HepG2 (cell line): ENCODE results near the gene AHRR. TPM values are rescaled to one million over a fixed set of nuclear protein-coding genes. Genes with fewer than 3 reads are reported as not detected.

Source experiments
- ATAC-seq: fragments of 200-7000 bp; cut with Tn5 transposase; 3 replicates; pipeline ENCODE4 v1.9.1; 2020; ENCODE audit warnings: mild to moderate bottlenecking, moderate library complexity
- BruUV-seq: library from RNA; stranded (reverse); fragments of 400-500 nt; replicated peaks from 2 replicates; lab custom pipeline; 2021; lab: Mats Ljungman, UMichigan
- CTCF ChIA-PET: fragments of 300-600 bp; formaldehyde crosslinking; extraction: SDS; loops from one replicate; lab custom pipeline; 2021; ENCODE audit warnings: low total read pairs, inconsistent platforms, low intra/inter-chr PET ratio; lab: Yijun Ruan, JAX
- POLR2A ChIA-PET: fragments of 350-600 bp; sonication (Branson Sonifier 250); formaldehyde crosslinking; loops from one replicate; lab custom pipeline; 2020; ENCODE audit warnings: antibody characterized with exemption, inconsistent platforms; lab: Yijun Ruan, JAX
- DNase-seq: peaks from one replicate; pipeline ENCODE4 v3.0.0-alpha.2; 2015; ENCODE audit warnings: low spot score
- FAIRE-seq: peaks from 3 replicates; lab custom pipeline; 2011; peaks lifted over from hg19 to GRCh38; lab: Jason Lieb, UNC
- H2AFZ ChIP-seq: one replicate; pipeline ENCODE4 v1.6.1; 2011; ENCODE audit warnings: low read length, inconsistent platforms
- H3K27ac ChIP-seq: fragments of 300-600 bp; 3 replicates; pipeline ENCODE4 v1.8.0; 2011; ENCODE audit warnings: mixed run types, mild to moderate bottlenecking, mixed read lengths, low read length, inconsistent platforms; ENCODE audit not compliant: insufficient read depth; ENCODE audit errors: extremely low read length
- H3K27me3 ChIP-seq, 2 experiments: fragments of 200-600 bp in 1 of 2; 2 replicates in 1 of 2; 3 replicates in 1 of 2; pipeline versions ENCODE4 v1.6.0 to v1.8.0; 2011; ENCODE audit warnings: low read length in 2 of 2, mild to moderate bottlenecking in 2 of 2, moderate library complexity in 2 of 2, inconsistent platforms in 1 of 2; ENCODE audit not compliant: insufficient read depth in 2 of 2, control insufficient read depth in 1 of 2
- H3K36me3 ChIP-seq, 2 experiments: fragments of 200-600 bp in 1 of 2; replicated peaks in 1 of 2; 2 replicates in 1 of 2; 3 replicates in 1 of 2; pipeline versions ENCODE4 v1.5.1 to v1.8.0; 2011; ENCODE audit warnings: low read length in 2 of 2, inconsistent platforms in 1 of 2; ENCODE audit not compliant: insufficient read depth in 2 of 2, control insufficient read depth in 1 of 2
- H3K4me1 ChIP-seq: 2 replicates; pipeline ENCODE4 v1.5.1; 2012; ENCODE audit warnings: low read length, inconsistent platforms; ENCODE audit not compliant: insufficient read depth
- H3K4me2 ChIP-seq: 2 replicates; pipeline ENCODE4 v1.6.0; 2011; ENCODE audit warnings: low read depth, low read length, inconsistent platforms
- H3K4me3 ChIP-seq, 3 experiments: fragments of 200-600 bp in 1 of 3; sonication (generic), shearing (Covaris generic) in 1 of 3; replicated peaks in 1 of 3; 2 replicates each; pipeline ENCODE4 v1.5.1; 2011 to 2016; ENCODE audit warnings: low read length in 3 of 3, inconsistent platforms in 2 of 3, low read depth in 2 of 3, mild to moderate bottlenecking in 2 of 3, control low read depth in 1 of 3, mixed read lengths in 1 of 3; ENCODE audit not compliant: insufficient read depth in 1 of 3
- H3K79me2 ChIP-seq: one replicate; pipeline ENCODE4 v1.6.1; 2011; ENCODE audit warnings: low read length, inconsistent platforms; ENCODE audit not compliant: insufficient read depth
- H3K9ac ChIP-seq: 2 replicates; pipeline ENCODE4 v1.6.0; 2011; ENCODE audit warnings: mild to moderate bottlenecking, low read depth, low read length, inconsistent platforms; ENCODE audit not compliant: insufficient read depth
- H3K9me3 ChIP-seq: 2 replicates; pipeline ENCODE4 v1.5.1; 2012; ENCODE audit warnings: mild to moderate bottlenecking, low read length
- H4K20me1 ChIP-seq: 2 replicates; pipeline ENCODE4 v1.6.0; 2011; ENCODE audit warnings: inconsistent platforms, mild to moderate bottlenecking, low read length, moderate library complexity; ENCODE audit not compliant: insufficient read depth
- CCAR2 ChIP-seq: fragments of 200-400 bp; formaldehyde crosslinking; optimal IDR thresholded peaks from 2 replicates; pipeline ENCODE3; 2018; ENCODE audit warnings: low read depth, mild to moderate bottlenecking, low read length, moderate library complexity
- DR1 ChIP-seq: sonication (generic); formaldehyde crosslinking; IDR thresholded peaks from 2 replicates; pipeline ENCODE4 v1.8.0; 2021; ENCODE audit warnings: mild to moderate bottlenecking, missing genetic modification reagents, inconsistent platforms
- KDM3A ChIP-seq: IDR thresholded peaks from 2 replicates; pipeline ENCODE4 v1.6.1; 2018; ENCODE audit warnings: low read depth, missing compliant biosample characterization
- KDM5B ChIP-seq: sonication (generic); formaldehyde crosslinking; IDR thresholded peaks from 2 replicates; pipeline ENCODE4 v1.4.0; 2020; ENCODE audit warnings: missing genetic modification reagents, mild to moderate bottlenecking, borderline replicate concordance
- NFKBIZ ChIP-seq: IDR thresholded peaks from 2 replicates; pipeline ENCODE4 v1.6.1; 2018; ENCODE audit warnings: missing genetic modification reagents, missing compliant biosample characterization
- SMYD3 ChIP-seq: sonication (generic); formaldehyde crosslinking; IDR thresholded peaks from 2 replicates; pipeline ENCODE4 v1.8.1; 2023; ENCODE audit warnings: mild to moderate bottlenecking, missing genetic modification reagents
- TBL1XR1 ChIP-seq: fragments of 150-350 bp; IDR thresholded peaks from 2 replicates; pipeline ENCODE4 v1.6.1; 2014; ENCODE audit warnings: borderline replicate concordance, low read length; ENCODE audit not compliant: partially characterized antibody
- TCF12 ChIP-seq, 2 experiments: fragments of 450-650 bp in 1 of 2; sonication (generic) in 1 of 2; formaldehyde crosslinking in 1 of 2; IDR thresholded peaks; 2 replicates each; pipeline versions ENCODE4 v1.6.1 to v1.8.0; 2017 to 2022; ENCODE audit warnings: antibody characterized with exemption in 1 of 2, mild to moderate bottlenecking in 1 of 2, missing genetic modification reagents in 1 of 2, moderate library complexity in 1 of 2
- ZBTB7A ChIP-seq: sonication (generic); formaldehyde crosslinking; IDR thresholded peaks from 2 replicates; pipeline ENCODE4 v1.8.0; 2022; ENCODE audit warnings: mild to moderate bottlenecking, missing genetic modification reagents
- ZFP36L2 ChIP-seq: sonication (generic); formaldehyde crosslinking; IDR thresholded peaks from 2 replicates; pipeline ENCODE4 v1.4.0; 2020; ENCODE audit warnings: missing genetic modification reagents
- ZFX ChIP-seq: sonication (generic); formaldehyde crosslinking; IDR thresholded peaks from 2 replicates; pipeline ENCODE4 v1.4.0; 2020; ENCODE audit warnings: mild to moderate bottlenecking, low read depth, missing genetic modification reagents, moderate library complexity
- WGBS: methylation state at CpG from one replicate; pipeline ENCODE4 v1.1.6; 2017; ENCODE audit warnings: low lambda C conversion rate; 5-methylcytosine and 5-hydroxymethylcytosine counted together
- in situ Hi-C: cut with HindIII; loops from 2 replicates; pipeline ENCODE4 v1.10.0; 2017; ENCODE audit warnings: low pct_unique_long_range_greater_than_20kb; ENCODE audit not compliant: extremely low pct_ligation_motif_present
- intact Hi-C: fragments of 100-400 bp; cut with micrococcal nuclease; formaldehyde crosslinking; loops from one replicate; pipeline ENCODE4 v1.10.0; 2022; ENCODE audit not compliant: unreplicated experiment
- polyA plus RNA-seq, 8 experiments: library from polyadenylated mRNA; depleted of rRNA in 3 of 8; stranded (reverse) in 7 of 8; unstranded in 1 of 8; fragments of >200 nt; fragmentation: Illumina TruSeq in 4 of 8; extraction: Trizol in 4 of 8; gene quantifications; 2 replicates each; pipeline versions ENCODE4 v1.2.1 to v1.2.3, GENCODE V29; 2011 to 2016; ENCODE audit warnings: low read depth in 4 of 8, missing spikeins in 1 of 8, mixed read lengths in 1 of 8; ENCODE audit not compliant: insufficient read depth in 1 of 8
- total RNA-seq, 5 experiments: library from RNA; depleted of rRNA; stranded (reverse); fragments of >200 nt; fragmentation: Illumina TruSeq; extraction: Trizol; gene quantifications; 2 replicates each; pipeline ENCODE4 v1.2.3, GENCODE V29; 2016; ENCODE audit warnings: low read depth in 1 of 5

The AHRR gene
- total and polyA plus RNA-seq, 2 of the 13 experiments (the other 11 are each of a cell fraction or from before 2014, with no cell fraction given): 0.28 to 0.35 TPM

- TF ChIP-seq CCAR2 (no peak), NFKBIZ (no peak), ZFP36L2 (no peak), ZBTB7A (CRISPR knock-in tag) (no peak)
- Histone ChIP-seq H3K4me1 (no peaks in the 10 kb centered on the region), H3K79me2 (no peaks in the 10 kb centered on the region), H4K20me1 (no peaks in the 10 kb centered on the region), H3K4me2 (no peak overlapping the region), H3K27me3 (no peaks in the 10 kb centered on the region), H3K27ac (no peak overlapping the region), H2AFZ (no peak overlapping the region), H3K9me3 (no peaks in the 10 kb centered on the region; the same call in 1 of the 2 replicates), H3K36me3 (no peaks in the 10 kb centered on the region), H3K4me3 (no peak overlapping the region), H3K9ac (no peak overlapping the region)
- DNase-seq (no peak), ATAC-seq (no peak), FAIRE-seq (no peak)
- intact Hi-C loops (no loop called here), in situ Hi-C loops (no loop called here)
- WGBS: 76% methylated on average over 26 of the region's 26 CpGs
- POLR2A ChIA-PET: no interaction called here
- BruUV-seq: no TSS peak
- CTCF ChIA-PET: no interaction called here
Measured at GRCh38 chr5:389891-390622, 68.5 kb downstream of the AHRR start.

GRCh38 chr5:390623-391491 is 69.3 kb downstream of the AHRR start:
- H3K4me2 ChIP-seq: no peak overlapping the region
- no peak for DNase-seq
- TF ChIP-seq KDM3A (no peak), TCF12 (IDR thresholded peaks at IDR 0.05) (no peak), TCF12 (CRISPR knock-in tag; IDR thresholded peaks at IDR 0.05) (no peak), TBL1XR1 (no peak), ZFX (CRISPR knock-in tag) (no peak), SMYD3 (CRISPR knock-in tag) (no peak), DR1 (no peak), KDM5B (CRISPR knock-in tag) (no peak)

More at GRCh38 chr5:390623-391491, 69.3 kb downstream of the AHRR start:
- intact Hi-C loops (no loop called here), in situ Hi-C loops (no loop called here)
- H3K79me2 ChIP-seq: no peaks in the 10 kb centered on the region
- WGBS: 80% methylated on average over 33 of the region's 35 CpGs
- H3K27me3 ChIP-seq: no peaks in the 10 kb centered on the region
- no peaks in the 10 kb centered on the region for H4K20me1 ChIP-seq
- ChIA-PET POLR2A (no interaction called here), CTCF (no interaction called here)
- ATAC-seq: no peak
- H3K27ac ChIP-seq: no peak overlapping the region
- no peaks in the 10 kb centered on the region for H3K36me3 ChIP-seq
- FAIRE-seq: no peak
- H3K9me3 ChIP-seq: no peaks in the 10 kb centered on the region
- H3K9ac ChIP-seq: no peak overlapping the region
- H2AFZ ChIP-seq: no peak overlapping the region
- no peak overlapping the region for H3K4me3 ChIP-seq
- H3K4me1 ChIP-seq: no peaks in the 10 kb centered on the region
- no TSS peak for BruUV-seq
